HepG2 (cell line): ENCODE measurements around the gene NRSN2. TPM values are rescaled to one million over a fixed set of nuclear protein-coding genes. Genes with fewer than 3 reads are reported as not detected.

Experiments
- ARID5B ChIP-seq: IDR thresholded peaks from 2 replicates; pipeline ENCODE4 v1.4.0; 2020; ENCODE audit warnings: mild to moderate bottlenecking, missing genetic modification reagents
- ARNTL ChIP-seq: sonication (generic); formaldehyde crosslinking; IDR thresholded peaks from 2 replicates; pipeline ENCODE4 v1.4.0; 2020; ENCODE audit warnings: mild to moderate bottlenecking, missing genetic modification reagents
- GPBP1L1 ChIP-seq: sonication (generic); formaldehyde crosslinking; IDR thresholded peaks from 2 replicates; pipeline ENCODE4 v1.5.0; 2020; ENCODE audit warnings: mild to moderate bottlenecking, missing genetic modification reagents
- GPN1 ChIP-seq: sonication (generic); formaldehyde crosslinking; IDR thresholded peaks from 2 replicates; pipeline ENCODE4 v1.5.1; 2020; ENCODE audit warnings: missing genetic modification reagents, borderline replicate concordance
- HDAC2 ChIP-seq: sonication (generic); formaldehyde crosslinking; IDR thresholded peaks from 2 replicates; pipeline ENCODE4 v1.4.0; 2020; ENCODE audit warnings: missing genetic modification reagents
- HNF1B ChIP-seq: sonication (generic); formaldehyde crosslinking; IDR thresholded peaks from 2 replicates; pipeline ENCODE4 v1.5.1; 2020; ENCODE audit warnings: mild to moderate bottlenecking, moderate library complexity, missing genetic modification reagents
- RFXANK ChIP-seq: IDR thresholded peaks from 2 replicates; pipeline ENCODE4 v1.6.1; 2016
- SP2 ChIP-seq: sonication (generic); formaldehyde crosslinking; IDR thresholded peaks from 2 replicates; pipeline ENCODE4 v1.5.1; 2020; ENCODE audit warnings: mild to moderate bottlenecking, missing genetic modification reagents
- TCF7 ChIP-seq: sonication (generic); IDR thresholded peaks from 2 replicates; pipeline ENCODE4 v1.6.1; 2016; ENCODE audit warnings: antibody characterized with exemption, low read depth
- TGIF2 ChIP-seq: IDR thresholded peaks from 2 replicates; pipeline ENCODE4 v1.6.1; 2016; ENCODE audit warnings: control low read depth, missing compliant biosample characterization
- ZBTB39 ChIP-seq: sonication (generic); formaldehyde crosslinking; IDR thresholded peaks from 2 replicates; pipeline ENCODE4 v1.5.0; 2020; ENCODE audit warnings: missing genetic modification reagents
- ZNF503 ChIP-seq: sonication (generic); formaldehyde crosslinking; IDR thresholded peaks from 2 replicates; pipeline ENCODE4 v1.4.0; 2020; ENCODE audit warnings: missing genetic modification reagents
- ZNF512 ChIP-seq: sonication (generic); formaldehyde crosslinking; IDR thresholded peaks from 2 replicates; pipeline ENCODE4 v1.4.0; 2020; ENCODE audit warnings: mild to moderate bottlenecking, missing genetic modification reagents
- ZNF782 ChIP-seq: sonication (generic); formaldehyde crosslinking; IDR thresholded peaks from 2 replicates; pipeline ENCODE4 v1.4.0; 2020; ENCODE audit warnings: missing genetic modification reagents, mild to moderate bottlenecking, borderline replicate concordance
- ZNF792 ChIP-seq: IDR thresholded peaks from 2 replicates; pipeline ENCODE4 v1.6.1; 2016
- ZSCAN21 ChIP-seq: sonication (generic); formaldehyde crosslinking; IDR thresholded peaks from 2 replicates; pipeline ENCODE4 v1.8.0; 2022; ENCODE audit warnings: mild to moderate bottlenecking, missing genetic modification reagents, moderate library complexity, borderline replicate concordance
- polyA plus RNA-seq, 8 experiments: library from polyadenylated mRNA; depleted of rRNA in 3 of 8; stranded (reverse) in 7 of 8; unstranded in 1 of 8; fragments of >200 nt; fragmentation: Illumina TruSeq in 4 of 8; extraction: Trizol in 4 of 8; gene quantifications; 2 replicates each; pipeline versions ENCODE4 v1.2.1 to v1.2.3, GENCODE V29; 2011 to 2016; ENCODE audit warnings: low read depth in 4 of 8, missing spikeins in 1 of 8, mixed read lengths in 1 of 8; ENCODE audit not compliant: insufficient read depth in 1 of 8
- total RNA-seq, 5 experiments: library from RNA; depleted of rRNA; stranded (reverse); fragments of >200 nt; fragmentation: Illumina TruSeq; extraction: Trizol; gene quantifications; 2 replicates each; pipeline ENCODE4 v1.2.3, GENCODE V29; 2016; ENCODE audit warnings: low read depth in 1 of 5

Gene NRSN2
- total and polyA plus RNA-seq, 2 of the 13 experiments (the other 11 are each of a cell fraction or from before 2014, with no cell fraction given): 32.3 to 49.4 TPM

- TF ChIP-seq SP2 (CRISPR knock-in tag) (peak; percentile 80), GPBP1L1 (CRISPR knock-in tag) (no peak), ZNF782 (CRISPR knock-in tag) (peak; percentile 87; the same call in 1 of the 2 replicates), HNF1B (CRISPR knock-in tag) (peak; percentile 77; the same call in 1 of the 2 replicates), ZBTB39 (CRISPR knock-in tag) (no peak), ARID5B (CRISPR knock-in tag) (no peak; the same call in 1 of the 2 replicates), ZNF503 (CRISPR knock-in tag) (no peak), ZNF512 (no peak), TCF7 (no peak), ZSCAN21 (CRISPR knock-in tag) (peak; percentile 19; the same call in 1 of the 2 replicates), RFXANK (CRISPR knock-in tag) (peak; percentile 48; the same call in 1 of the 2 replicates), ZNF792 (CRISPR knock-in tag) (peak; percentile 48; the same call in 1 of the 2 replicates), ARNTL (no peak; the same call in 1 of the 2 replicates), GPN1 (no peak), TGIF2 (no peak), HDAC2 (CRISPR knock-in tag) (no peak; the same call in 1 of the 2 replicates)
These were observed 36.9 kb upstream of the NRSN2 start (continued) for GRCh38 chr20:309841-310644.
